HG03025 (cell line): ENCODE results near the gene MGAT4B.

Source experiments
- ATAC-seq: cut with Tn5 transposase; IDR thresholded peaks from one replicate; pipeline ENCODE4 v1.9.1; 2021; ENCODE audit warnings: mild to moderate bottlenecking, moderate library complexity; ENCODE audit not compliant: unreplicated experiment, low FRiP score

Gene MGAT4B

GRCh38 chr5:179773686-179774040, 33.0 kb downstream of the MGAT4B start:
- ATAC-seq, result no peak

GRCh38 chr5:179772351-179772750, 34.3 kb downstream of the MGAT4B start:
- no peak for ATAC-seq

DNA sequence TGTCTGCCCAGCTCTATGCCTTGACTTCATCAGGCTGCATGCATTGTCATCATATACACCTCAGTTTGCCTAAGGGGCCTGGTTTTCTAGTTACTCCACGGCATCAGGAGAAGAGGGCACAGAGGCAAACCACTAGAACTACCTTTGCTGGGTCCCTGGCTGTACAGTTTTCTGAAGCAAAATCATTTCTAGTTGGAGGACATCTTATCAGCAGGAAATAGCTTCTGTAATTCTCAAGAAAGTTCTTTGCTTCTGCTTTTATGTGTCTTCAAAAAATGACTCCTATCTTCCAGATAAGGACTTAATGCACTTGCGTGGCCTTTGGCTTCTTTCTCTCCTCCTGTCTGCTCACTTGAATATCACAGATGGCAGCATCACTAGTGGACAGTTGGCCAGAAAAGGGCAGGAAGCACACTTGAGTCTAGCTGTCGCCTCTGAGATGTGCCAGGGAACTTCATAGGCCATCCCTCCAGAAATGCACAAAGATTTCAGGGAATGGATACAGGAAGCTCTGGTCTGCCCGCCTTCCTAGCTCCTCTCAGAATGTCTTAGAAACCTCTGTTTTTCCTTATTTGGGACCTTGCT, 35.3 kb downstream of the MGAT4B start:
- ATAC-seq, result no peak

- no peak for ATAC-seq
Observed at GRCh38 chr5:179769796-179770195, 36.9 kb downstream of the MGAT4B start.

DNA sequence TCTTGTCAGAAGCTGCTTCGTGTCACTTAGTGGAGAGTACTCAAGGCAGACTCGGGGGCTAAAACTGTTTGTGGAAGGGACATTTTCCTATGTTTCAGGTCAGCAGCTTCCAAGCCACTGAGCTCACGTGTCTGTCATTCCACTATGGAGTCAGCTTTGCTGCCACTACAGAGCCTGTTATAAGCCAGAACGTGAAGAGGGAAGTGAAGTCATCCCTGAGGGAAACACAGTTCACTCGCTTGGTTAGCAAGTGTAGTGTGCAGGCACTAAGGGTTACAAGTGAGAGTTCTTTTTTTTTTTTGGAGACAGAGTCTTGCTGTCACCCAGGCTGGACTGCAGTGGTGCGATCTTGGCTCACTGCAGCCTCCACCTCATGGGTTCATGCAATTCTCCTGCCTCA, 37.4 kb downstream of the MGAT4B start:
- ATAC-seq, result no peak

DNA sequence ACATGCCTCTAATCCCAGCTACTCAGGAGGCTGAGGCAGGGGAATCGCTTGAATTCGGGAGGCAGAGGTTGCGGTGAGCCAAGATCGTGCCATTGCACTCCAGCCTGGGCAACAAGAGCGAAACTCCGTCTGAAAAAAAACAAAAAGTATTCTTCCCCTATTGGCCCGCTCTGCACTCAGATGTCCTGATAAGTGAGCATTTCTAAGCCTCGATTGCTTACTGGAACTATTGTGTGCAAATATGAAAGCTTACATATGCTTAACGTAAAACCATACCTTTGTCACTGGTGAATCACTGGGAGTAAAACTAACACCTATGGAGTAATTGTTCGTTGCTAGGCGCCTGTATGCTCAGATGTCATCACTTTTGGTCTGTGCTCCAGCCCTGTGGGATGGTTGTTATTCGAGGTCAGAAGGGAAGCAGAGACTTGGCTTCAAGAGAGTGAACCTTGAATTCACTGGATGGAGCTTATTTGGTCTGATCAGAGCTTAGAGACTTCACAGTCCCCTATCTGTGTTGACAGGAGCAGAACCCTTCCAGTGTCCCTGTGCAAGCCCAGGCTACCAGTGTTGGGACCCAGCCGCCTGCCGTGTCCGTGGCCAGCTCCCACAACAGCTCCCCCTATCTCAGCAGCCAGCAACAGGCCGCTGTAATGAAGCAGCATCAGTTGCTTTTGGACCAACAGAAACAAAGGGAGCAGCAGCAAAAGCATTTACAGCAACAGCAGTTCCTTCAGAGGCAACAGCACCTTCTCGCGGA, 38.2 kb downstream of the MGAT4B start:
- no peak for ATAC-seq

DNA sequence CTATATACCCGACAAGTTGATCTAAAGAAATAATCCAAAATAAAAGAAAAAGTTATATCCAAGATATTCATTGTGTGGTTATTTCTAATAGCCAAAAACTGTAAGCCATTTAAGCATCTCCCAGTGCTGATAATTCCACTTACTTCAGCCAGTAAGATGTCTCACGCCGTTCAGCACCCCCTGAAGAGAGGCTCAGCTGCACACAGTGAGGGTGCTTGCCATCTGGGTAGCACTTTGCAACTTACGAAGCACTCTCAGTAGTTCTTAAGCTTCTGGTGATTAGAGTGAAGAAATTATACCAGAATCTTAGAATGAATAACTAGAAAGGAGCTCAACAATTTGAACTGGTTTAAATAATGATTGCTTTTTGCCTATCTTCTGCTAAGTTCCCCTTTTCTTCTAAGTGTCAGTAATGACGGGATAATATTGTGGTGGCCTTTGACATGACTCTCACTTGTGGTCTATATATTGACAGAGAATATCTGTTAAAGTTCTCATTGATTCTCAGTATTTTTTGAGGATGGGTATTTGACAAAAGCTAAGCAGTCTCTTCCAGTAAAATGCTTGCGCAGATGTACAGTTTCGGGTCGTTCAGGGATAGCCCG, 39.1 kb downstream of the MGAT4B start:
- ATAC-seq, result no peak

GRCh38 chr5:179766726-179767455, 39.8 kb downstream of the MGAT4B start:
- ATAC-seq, result no peak

DNA sequence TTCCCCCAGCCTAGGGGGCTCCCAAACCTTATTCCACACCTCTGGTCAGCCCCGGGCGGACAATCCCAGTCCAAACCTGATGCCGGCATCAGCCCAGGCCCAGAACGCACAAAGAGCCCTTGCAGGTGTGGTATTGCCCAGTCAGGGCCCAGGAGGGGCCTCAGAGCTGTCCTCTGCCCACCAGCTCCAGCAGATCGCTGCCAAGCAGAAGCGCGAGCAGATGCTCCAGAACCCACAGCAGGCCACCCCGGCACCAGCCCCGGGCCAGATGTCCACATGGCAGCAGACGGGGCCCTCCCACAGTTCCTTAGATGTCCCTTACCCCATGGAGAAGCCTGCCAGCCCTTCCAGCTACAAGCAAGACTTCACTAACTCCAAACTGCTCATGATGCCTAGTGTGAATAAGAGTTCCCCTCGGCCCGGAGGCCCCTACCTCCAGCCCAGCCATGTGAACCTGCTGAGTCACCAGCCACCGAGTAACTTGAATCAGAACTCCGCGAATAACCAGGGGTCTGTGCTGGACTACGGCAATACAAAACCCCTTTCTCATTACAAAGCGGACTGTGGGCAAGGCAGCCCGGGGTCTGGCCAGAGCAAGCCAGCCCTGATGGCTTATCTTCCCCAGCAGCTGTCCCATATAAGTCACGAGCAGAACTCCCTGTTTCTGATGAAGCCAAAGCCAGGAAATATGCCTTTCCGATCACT, 40.5 kb downstream of the MGAT4B start:
- ATAC-seq, result no peak

- ATAC-seq, result no peak
Observed at GRCh38 chr5:179765400-179765799, 41.3 kb downstream of the MGAT4B start.

DNA sequence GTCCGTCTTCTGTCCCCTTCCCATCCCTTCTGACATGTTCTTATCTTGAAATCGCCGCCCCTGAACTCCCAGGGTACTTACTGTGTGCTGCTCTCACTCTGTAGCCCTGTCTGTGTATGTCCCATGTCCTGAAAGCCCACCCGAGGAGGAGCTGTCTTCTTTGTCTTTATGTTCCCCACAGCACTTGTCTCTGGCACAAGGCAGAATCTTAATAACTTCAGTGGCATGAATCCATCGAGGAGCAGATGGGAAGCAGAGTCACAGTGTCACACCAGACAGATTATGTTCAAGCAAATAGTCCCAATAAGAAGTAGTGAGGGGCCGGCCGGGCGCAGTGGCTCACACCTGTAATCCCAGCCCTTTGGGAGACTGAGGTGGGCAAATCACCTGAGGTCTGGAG, 42.6 kb downstream of the MGAT4B start:
- ATAC-seq, result no peak

GRCh38 chr5:179763215-179763945, 43.3 kb downstream of the MGAT4B start:
- ATAC-seq, result no peak

GRCh38 chr5:179762781-179763176, 43.9 kb downstream of the MGAT4B start:
- ATAC-seq, result no peak

DNA sequence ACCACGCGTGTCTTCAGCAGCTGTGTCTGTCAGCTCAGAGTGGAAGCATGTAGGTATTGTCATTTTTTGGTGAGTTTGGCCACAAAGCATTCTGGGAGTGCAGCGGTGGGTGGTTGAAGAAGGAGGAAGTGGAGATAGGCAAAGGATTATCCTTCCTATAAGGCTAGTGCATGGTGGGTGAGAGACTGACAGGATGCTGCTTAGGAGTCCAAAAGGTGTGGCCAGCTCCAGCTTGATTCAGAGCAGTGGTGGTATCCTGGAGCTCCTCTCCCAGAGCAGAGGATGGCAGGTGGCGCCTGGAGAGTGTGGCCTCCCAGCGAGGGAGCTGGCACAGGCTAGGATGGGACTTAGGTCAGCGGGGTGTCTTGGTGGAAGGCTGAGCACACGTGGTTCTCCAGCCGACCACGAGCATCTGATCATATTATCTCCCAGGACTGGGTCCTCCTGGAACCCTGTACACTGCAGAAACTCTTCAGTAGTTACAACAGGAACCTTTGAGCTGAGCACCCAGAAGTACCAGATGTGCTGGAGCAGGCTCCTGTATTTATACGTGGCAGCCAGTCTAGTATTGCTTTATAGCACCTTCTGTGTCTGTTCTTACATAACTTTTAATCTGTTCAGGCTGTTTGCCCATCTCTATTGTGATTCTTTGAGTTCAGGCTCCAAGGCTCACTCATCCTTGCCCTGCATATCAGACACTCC, 44.4 kb downstream of the MGAT4B start:
- no peak for ATAC-seq

GRCh38 chr5:179759581-179760551, 46.8 kb downstream of the MGAT4B start:
- ATAC-seq, result no peak

GRCh38 chr5:179758955-179759354, 47.7 kb downstream of the MGAT4B start:
- ATAC-seq, result no peak

GRCh38 chr5:179755022-179755421, 51.6 kb downstream of the MGAT4B start:
- ATAC-seq, result no peak

- ATAC-seq, result no peak
Observed at GRCh38 chr5:179753971-179754370, 52.7 kb downstream of the MGAT4B start.
